HUDEP-2 (cell line): ENCODE results near the gene OR5D18.
"Not testable (repeated sequence)": the region's sequence is repeated elsewhere in the genome, so short reads cannot be mapped to it uniquely, and the experiment has no call there.

Source experiments
- DNase-seq, 76 experiments: peaks; one replicate each; lab custom pipeline; 2025; ENCODE audit not compliant: unreplicated experiment in 76 of 76; lab: John Stamatoyannopoulos, UW

The OR5D18 gene

GRCh38 chr11:55819330-55819729, at the start of gene OR5D18:
Gene OR5D18, plus strand, starts transcription at chr11:55819630. Its CDS starts 0 bp downstream, at chr11:55819630.
- DNase-seq = no peak

- no peak for DNase-seq
Observed at GRCh38 chr11:55773138-55773537, 46.3 kb upstream of the OR5D18 start, which contains the start of gene OR5D13. Gene OR5D13, plus strand, starts transcription at chr11:55773438. Its CDS starts 0 bp downstream, at chr11:55773438.

- DNase-seq = no peak
Observed at GRCh38 chr11:55791606-55792005, 27.8 kb upstream of the OR5D18 start.

GRCh38 chr11:55793321-55793720, 26.1 kb upstream of the OR5D18 start:
- DNase-seq = no peak

GRCh38 chr11:55795256-55795655, 24.2 kb upstream of the OR5D18 start, which contains the start of gene OR5D14:
Gene OR5D14, plus strand, starts transcription at chr11:55795556. Its CDS starts 0 bp downstream, at chr11:55795556.
- DNase-seq = no peak

GRCh38 chr11:55806248-55806647, 13.2 kb upstream of the OR5D18 start:
- DNase-seq = no peak

GRCh38 chr11:55811067-55811466, 8.4 kb upstream of the OR5D18 start, which contains the start of gene OR5L1:
Gene OR5L1, plus strand, starts transcription at chr11:55811367. Its CDS starts 100 bp downstream, at chr11:55811467.
- DNase-seq = no peak

- DNase-seq = no peak
Observed at GRCh38 chr11:55826919-55827318, 7.5 kb downstream of the OR5D18 start, which contains the start of gene OR5L2. Gene OR5L2, plus strand, starts transcription at chr11:55827219. Its CDS starts 0 bp downstream, at chr11:55827219.

GRCh38 chr11:55838452-55838851, 19.0 kb downstream of the OR5D18 start, which contains the start of gene OR5D16:
Gene OR5D16, plus strand, starts transcription at chr11:55838752. Its CDS starts 0 bp downstream, at chr11:55838752.
- DNase-seq = no peak

- DNase-seq = no peak
Observed at GRCh38 chr11:55847453-55847852, 28.0 kb downstream of the OR5D18 start.

GRCh38 chr11:55849037-55849436, 29.6 kb downstream of the OR5D18 start:
- DNase-seq = no peak

- DNase-seq = no peak
Observed at GRCh38 chr11:55852141-55852540, 32.7 kb downstream of the OR5D18 start.

- DNase-seq = no peak
Observed at GRCh38 chr11:55854704-55855103, 35.3 kb downstream of the OR5D18 start.

GRCh38 chr11:55867354-55867753, 47.9 kb downstream of the OR5D18 start:
- DNase-seq = not testable (repeated sequence)
